GM12873 (cell line): Measurements from ENCODE around the gene FLOT1.

Source experiments
- TF ChIP-seq, protein P1 (sequence below): IDR thresholded peaks from 2 replicates; pipeline ENCODE4 v1.5.1; 2012; ENCODE audit warnings: low read depth, mild to moderate bottlenecking, moderate library complexity, low read length, control low read depth; ENCODE audit not compliant: insufficient read depth; ENCODE audit errors: missing control alignments

FLOT1 gene

DNA sequence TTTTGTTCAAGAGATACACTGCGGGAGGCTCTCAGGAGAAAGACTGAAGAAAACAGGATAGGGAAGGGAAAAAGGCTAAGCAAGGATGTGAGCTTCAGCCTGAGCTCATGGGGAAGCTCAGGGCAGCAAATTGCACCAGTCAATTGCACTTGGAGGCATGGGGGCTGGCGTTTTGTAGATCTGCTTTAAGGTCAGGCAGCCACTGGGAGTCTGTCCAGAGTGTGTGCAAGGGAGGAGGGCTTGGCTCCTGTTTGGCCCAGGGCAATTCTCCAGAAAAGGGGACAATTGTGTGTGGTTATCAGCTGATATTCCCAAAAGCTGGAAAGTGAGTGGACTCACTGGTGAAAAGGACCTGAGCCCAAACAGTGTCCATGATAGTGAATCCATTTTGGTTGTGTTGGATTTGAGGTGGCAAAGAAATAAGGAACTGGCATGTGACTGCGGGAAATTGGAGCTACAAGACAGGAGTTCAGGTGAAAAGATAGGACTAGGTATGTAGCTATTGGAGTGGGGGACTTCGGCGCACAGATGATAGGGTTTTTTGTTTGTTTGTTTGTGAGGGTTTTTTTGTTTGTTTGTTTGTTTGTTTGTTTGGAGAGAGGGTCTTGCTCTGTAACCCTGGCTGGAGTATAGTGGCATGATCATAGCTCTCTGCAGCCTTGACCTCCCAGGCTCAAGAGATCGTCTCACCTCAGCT is 24.1 kb upstream of the FLOT1 start:
- TF ChIP-seq, protein P1, sequence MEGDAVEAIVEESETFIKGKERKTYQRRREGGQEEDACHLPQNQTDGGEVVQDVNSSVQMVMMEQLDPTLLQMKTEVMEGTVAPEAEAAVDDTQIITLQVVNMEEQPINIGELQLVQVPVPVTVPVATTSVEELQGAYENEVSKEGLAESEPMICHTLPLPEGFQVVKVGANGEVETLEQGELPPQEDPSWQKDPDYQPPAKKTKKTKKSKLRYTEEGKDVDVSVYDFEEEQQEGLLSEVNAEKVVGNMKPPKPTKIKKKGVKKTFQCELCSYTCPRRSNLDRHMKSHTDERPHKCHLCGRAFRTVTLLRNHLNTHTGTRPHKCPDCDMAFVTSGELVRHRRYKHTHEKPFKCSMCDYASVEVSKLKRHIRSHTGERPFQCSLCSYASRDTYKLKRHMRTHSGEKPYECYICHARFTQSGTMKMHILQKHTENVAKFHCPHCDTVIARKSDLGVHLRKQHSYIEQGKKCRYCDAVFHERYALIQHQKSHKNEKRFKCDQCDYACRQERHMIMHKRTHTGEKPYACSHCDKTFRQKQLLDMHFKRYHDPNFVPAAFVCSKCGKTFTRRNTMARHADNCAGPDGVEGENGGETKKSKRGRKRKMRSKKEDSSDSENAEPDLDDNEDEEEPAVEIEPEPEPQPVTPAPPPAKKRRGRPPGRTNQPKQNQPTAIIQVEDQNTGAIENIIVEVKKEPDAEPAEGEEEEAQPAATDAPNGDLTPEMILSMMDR: no peak

DNA sequence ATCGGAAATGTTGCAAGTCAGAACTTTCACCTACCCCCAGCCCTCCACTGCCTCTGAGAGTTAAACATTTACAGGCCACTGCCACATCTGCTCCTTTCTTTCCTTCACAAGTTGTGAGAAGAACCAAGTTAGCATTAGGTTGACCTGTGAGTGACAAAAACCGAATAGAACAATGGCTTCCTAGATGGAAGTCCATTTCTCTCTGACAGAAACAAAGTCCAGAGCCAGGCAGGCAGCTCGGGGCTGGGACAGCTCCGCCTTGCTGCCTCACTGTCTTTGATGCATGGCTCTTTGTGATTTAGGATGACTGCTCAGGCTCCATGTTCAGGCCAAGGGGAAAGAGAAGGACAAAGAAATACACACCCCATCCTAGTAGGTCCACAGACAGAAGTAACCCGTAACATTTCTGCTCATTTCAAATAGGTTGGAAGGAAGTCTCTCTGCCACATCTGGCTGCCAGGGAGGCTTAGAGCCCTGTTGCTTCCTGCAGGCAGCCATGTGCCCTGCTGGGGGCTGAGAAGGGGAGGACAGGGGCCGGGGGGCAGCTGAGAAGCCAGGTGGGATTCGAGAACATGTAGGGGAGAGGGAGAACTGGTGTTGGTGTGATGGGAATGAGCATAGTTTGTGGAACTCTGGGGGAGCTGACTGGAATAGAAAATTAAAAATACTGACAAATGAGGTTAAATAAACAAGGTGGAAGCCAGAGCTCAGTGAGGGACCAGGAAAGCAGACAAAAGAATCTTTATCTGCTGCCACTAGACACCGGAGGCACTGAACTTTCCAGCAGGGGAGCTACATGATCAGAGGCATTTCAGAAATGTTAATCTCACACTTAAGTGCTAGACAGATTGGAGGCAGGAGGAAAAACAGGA is 21.4 kb upstream of the FLOT1 start:
- TF ChIP-seq, protein P1: no peak

DNA sequence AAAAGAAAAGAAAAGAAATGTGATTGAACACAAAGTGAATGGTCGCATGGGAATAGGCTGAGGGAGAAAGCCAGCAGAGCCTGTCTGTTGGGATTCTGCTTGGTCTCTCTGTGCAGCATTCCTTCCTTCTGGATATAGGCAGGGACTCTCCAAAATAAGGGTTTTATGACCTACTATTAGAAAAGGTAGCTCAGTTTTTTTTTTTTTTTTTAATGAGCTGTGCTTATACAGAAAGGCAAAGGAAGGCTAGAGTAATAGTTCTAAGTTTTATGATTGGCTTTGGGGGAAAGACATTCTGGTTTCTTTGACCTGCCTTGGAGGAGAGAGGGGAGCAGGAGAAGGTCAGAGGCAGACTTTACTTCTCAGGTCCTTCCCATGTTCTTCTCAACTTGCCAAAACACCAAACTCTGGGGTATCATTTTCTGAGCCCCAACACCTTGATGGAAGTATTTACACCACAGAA is 20.7 kb upstream of the FLOT1 start:
- TF ChIP-seq, protein P1: no peak

DNA sequence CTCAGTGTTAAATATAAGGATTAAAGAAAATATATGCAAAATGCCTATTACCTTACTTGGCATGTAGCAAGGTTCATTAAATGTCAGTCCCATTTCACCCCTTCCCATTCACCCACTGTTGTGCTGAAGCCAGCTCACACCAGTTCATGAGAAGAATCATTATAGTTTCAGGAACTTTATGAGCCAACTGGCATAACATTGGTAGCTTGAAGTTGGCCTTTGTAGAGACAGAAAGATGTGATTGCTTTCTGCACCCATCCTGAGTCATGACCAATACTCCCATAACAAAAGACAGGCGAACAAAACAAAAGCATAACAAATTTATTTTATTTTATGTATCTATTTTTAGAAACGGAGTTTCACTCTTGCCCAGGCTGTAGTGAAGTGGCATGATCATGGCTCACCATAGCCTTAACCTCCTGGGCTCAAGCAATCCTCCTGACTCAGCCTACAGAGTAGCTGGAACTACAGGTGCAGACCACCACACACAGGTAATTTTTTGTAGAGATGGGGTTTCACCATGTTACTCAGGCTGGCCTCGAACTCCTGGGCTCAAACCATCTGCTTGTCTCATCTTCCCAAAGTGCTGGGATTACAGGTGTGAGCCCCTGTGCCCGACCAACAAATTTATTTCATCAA is 19.4 kb upstream of the FLOT1 start:
- TF ChIP-seq, protein P1: no peak

DNA sequence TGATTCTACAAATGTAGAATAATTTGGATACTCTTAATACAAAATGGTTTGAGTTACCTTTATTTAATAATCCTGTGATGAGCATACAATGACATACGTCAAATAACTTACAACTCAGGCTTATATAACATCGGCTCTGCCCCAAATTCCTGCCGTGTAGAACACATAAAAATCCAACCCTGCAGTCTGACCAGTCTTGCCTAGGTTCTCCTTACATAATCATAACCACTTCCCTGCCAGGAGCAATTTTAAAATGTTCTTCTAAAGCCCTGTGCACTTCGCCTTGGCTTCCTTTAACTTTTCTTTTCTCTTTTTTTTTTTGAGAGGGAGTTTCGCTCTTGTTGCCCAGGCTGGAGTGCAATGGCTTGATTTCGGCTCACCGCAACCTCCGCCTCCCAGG is 18.1 kb upstream of the FLOT1 start:
- TF ChIP-seq, protein P1: no peak

DNA sequence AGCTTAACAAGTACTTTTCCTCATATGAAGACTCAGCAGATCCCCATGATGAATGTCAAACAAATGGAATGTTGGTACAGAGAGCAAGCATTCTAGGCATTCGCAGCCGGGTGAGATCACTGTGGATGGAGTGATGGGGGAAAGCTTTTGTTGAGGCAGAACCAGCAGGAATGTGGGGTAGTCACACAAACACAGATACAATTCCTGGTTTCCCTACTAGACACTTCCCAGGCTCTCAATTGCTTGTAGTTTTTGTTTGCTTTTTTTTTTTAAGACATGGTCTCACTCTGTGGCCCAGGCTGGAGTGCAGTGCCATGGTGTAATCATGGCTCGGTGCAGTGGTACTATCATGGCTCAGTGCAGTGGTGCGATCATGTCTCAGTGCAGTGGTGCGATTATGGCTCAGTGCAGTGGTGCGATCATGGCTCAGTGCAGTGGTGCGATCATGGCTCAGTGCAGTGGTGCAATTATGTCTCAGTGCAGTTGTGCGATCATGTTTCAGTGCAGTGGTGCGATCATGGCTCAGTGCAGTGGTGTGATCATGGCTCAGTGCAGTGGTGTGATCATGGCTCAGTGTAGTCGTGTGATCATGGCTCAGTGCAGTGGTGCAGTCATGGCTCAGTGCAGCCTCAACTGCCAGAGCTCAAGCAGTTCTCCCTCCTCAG is 17.2 kb upstream of the FLOT1 start:
- TF ChIP-seq, protein P1: no peak

DNA sequence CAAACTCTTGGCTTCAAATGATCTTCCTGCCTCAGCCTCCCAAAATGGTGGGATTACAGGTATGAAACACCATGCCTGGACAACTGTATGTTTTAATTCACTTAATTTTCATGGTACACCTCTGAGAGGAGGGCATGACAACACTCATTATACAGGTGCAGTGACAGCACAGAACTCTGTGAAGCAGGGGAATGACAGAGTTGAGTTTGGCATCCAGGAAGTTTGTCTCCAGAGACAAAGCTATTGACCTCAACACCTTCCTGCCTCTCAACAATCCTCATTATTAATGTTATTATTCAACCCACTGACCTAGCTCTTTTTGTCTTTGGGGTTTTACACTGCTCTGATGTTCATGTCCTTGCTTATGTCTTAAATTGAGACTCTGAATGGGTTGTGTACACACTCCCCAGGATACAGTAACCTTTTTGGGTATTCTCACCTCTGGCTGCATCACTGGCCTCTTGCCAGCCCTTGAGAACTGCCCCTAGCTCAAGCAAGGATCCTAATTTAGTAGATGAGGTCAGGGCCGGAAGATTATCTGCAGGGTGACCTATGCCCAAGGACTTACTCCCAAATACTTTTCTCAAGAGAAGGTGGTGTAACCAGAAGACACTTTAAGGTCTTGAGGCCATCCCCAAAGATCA is 14.9 kb upstream of the FLOT1 start:
- TF ChIP-seq, protein P1: no peak
